ENCODE results near the gene TSFM. TPM values are rescaled to one million over a fixed set of nuclear protein-coding genes. Genes with fewer than 3 reads are reported as not detected.

TSFM gene
- total RNA-seq, 1 donor from 2014 or later = 18.1 TPM

DNA sequence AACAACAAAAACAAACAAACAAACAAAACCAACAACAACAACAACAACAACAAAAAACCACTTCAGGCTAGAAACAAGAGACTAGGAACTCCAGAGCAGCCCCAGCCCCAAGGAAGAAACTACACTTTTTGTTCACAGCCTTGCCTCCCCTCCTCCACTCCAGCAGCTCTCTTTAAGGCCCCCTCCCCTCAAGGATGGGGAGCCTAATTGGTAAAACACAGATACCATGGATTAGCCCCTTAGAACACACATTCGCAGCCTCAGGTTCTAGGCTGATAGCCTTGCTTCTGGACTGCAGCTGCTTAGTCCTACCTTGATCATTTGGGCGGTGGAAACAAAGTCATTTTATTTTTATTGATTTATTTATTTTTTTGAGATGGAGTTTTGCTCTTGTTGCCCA lies 47.8 kb downstream of the TSFM start:
- H3K27ac Mint-ChIP-seq = no peak overlapping the region
- H3K4me1 Mint-ChIP-seq = peaks cover 37% of the 10 kb centered on the region
- Histone ChIP-seq H2AFZ (replicated peaks) (no peak overlapping the region), H3K27ac (no peak overlapping the region), H3F3A (ENCODE audit: low read depth) (peaks cover 37% of the 10 kb centered on the region), H3K4me3 (no peak overlapping the region), H3K9ac (no peak overlapping the region), H3K9me3 (ENCODE audit: low read depth) (no peaks in the 10 kb centered on the region), H3K4me2 (no peak overlapping the region), H3K4me1 (peaks cover 37% of the 10 kb centered on the region), H3K27me3 (no peaks in the 10 kb centered on the region), H4K20me1 (ENCODE audit: low read depth) (peaks cover 88% of the 10 kb centered on the region), H3K79me2 (ENCODE audit: low read depth) (peaks cover 60% of the 10 kb centered on the region), H3K36me3 (no peaks in the 10 kb centered on the region)
- no peak for TF ChIP-seq EZH2 (IDR thresholded peaks at IDR 0.05)
- TF ChIP-seq EZH2phosphoT487 (IDR thresholded peaks at IDR 0.05) = no peak
- no peak for TF ChIP-seq CTCF (IDR thresholded peaks at IDR 0.05)
- H3K4me3 Mint-ChIP-seq = peak overlapping the region; percentile 58
- DNase-seq (ENCODE audit: low spot score) = no peak
- peaks cover 7% of the 10 kb centered on the region for H3K27me3 Mint-ChIP-seq (ENCODE audit: insufficient read depth, low read depth)
- no peaks in the 10 kb centered on the region for H3K9me3 Mint-ChIP-seq
- H3K36me3 Mint-ChIP-seq = peaks cover 23% of the 10 kb centered on the region

- no peak overlapping the region for H2AFZ ChIP-seq (replicated peaks)
- peaks cover 63% of the 10 kb centered on the region for H3F3A ChIP-seq (ENCODE audit: low read depth)
- peaks cover 85% of the 10 kb centered on the region for H3K79me2 ChIP-seq (ENCODE audit: low read depth)
- H3K27ac Mint-ChIP-seq = peak overlapping the region; percentile 76
- peak; percentile 88 for DNase-seq (ENCODE audit: low spot score)
- TF ChIP-seq CTCF (IDR thresholded peaks at IDR 0.05) (no peak), EZH2 (IDR thresholded peaks at IDR 0.05) (no peak), EZH2phosphoT487 (IDR thresholded peaks at IDR 0.05) (no peak)
- peaks cover 61% of the 10 kb centered on the region for H3K4me1 Mint-ChIP-seq
- peak overlapping the region; percentile 58 for H3K4me2 ChIP-seq
- peaks cover 10% of the 10 kb centered on the region for H3K36me3 Mint-ChIP-seq
- peak overlapping the region; percentile 69 for H3K27ac ChIP-seq
- no peaks in the 10 kb centered on the region for H3K9me3 ChIP-seq (ENCODE audit: low read depth)
- peaks cover 98% of the 10 kb centered on the region for H4K20me1 ChIP-seq (ENCODE audit: low read depth)
- peaks cover 7% of the 10 kb centered on the region for H3K27me3 Mint-ChIP-seq (ENCODE audit: insufficient read depth, low read depth)
- no peaks in the 10 kb centered on the region for H3K27me3 ChIP-seq
- H3K4me1 ChIP-seq = peaks cover 63% of the 10 kb centered on the region
- H3K9me3 Mint-ChIP-seq = no peaks in the 10 kb centered on the region
- no peak overlapping the region for H3K4me3 ChIP-seq
- H3K36me3 ChIP-seq = no peaks in the 10 kb centered on the region
- H3K4me3 Mint-ChIP-seq = peak overlapping the region; percentile 39
- H3K9ac ChIP-seq = no peak overlapping the region
Observed at GRCh38 chr12:57832966-57833365, 50.4 kb downstream of the TSFM start.

- peaks cover 70% of the 10 kb centered on the region for H3K4me1 ChIP-seq
- no peak for DNase-seq (ENCODE audit: low spot score)
- Mint-ChIP-seq H3K9me3 (no peaks in the 10 kb centered on the region), H3K36me3 (peaks cover 7% of the 10 kb centered on the region), H3K4me1 (peaks cover 68% of the 10 kb centered on the region), H3K27ac (peak overlapping the region; percentile 76), H3K27me3 (ENCODE audit: insufficient read depth, low read depth) (peaks cover 7% of the 10 kb centered on the region), H3K4me3 (peak overlapping the region; percentile 39)
- H4K20me1 ChIP-seq (ENCODE audit: low read depth) = peaks cover 99% of the 10 kb centered on the region
- H3K36me3 ChIP-seq = no peaks in the 10 kb centered on the region
- H3K9ac ChIP-seq = no peak overlapping the region
- TF ChIP-seq EZH2phosphoT487 (IDR thresholded peaks at IDR 0.05) (no peak), EZH2 (IDR thresholded peaks at IDR 0.05) (no peak), CTCF (IDR thresholded peaks at IDR 0.05) (no peak)
- H3K4me3 ChIP-seq = no peak overlapping the region
- H3K27me3 ChIP-seq = no peaks in the 10 kb centered on the region
- no peak overlapping the region for H2AFZ ChIP-seq (replicated peaks)
- peak overlapping the region; percentile 87 for H3K27ac ChIP-seq
- no peaks in the 10 kb centered on the region for H3K9me3 ChIP-seq (ENCODE audit: low read depth)
- peaks cover 70% of the 10 kb centered on the region for H3F3A ChIP-seq (ENCODE audit: low read depth)
- peak overlapping the region; percentile 58 for H3K4me2 ChIP-seq
- H3K79me2 ChIP-seq (ENCODE audit: low read depth) = peaks cover 92% of the 10 kb centered on the region
Observed at GRCh38 chr12:57833672-57834071, 51.1 kb downstream of the TSFM start.
